ENCODE results near the gene LRRC38. TPM values are rescaled to one million over a fixed set of nuclear protein-coding genes. Genes with fewer than 3 reads are reported as not detected.
"Not testable (repeated sequence)": the region's sequence is repeated elsewhere in the genome, so short reads cannot be mapped to it uniquely, and the experiment has no call there.

Gene LRRC38
- total RNA-seq, 1 donor from 2014 or later, result 0.33 TPM

DNA sequence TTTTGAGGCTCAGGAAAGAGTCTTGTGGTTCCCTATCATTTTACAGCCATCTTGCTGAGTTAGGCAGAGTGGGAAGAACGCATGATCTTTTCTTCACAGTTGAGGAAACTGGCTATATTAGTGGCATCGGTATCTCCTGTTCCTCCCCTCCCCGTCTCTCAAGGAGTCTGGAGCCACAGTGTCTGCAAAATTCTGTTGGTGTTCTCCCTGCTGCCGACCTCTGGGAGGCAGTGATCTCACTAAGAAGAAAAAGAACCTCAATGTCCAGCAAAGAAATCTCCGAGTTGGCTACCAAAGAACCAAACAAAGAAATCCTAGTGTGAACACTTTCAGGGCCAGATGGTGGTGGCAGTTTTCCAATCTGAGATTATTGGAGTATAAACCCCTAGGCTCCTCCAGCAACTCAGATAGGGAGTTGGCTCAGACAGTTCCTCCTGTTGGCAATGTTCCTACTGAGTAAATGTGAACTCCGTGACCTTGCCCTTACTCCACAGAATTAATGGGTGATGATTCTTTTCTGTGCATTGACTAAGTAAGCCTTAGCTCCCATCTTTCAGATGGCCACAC, 62.3 kb downstream of the LRRC38 start:
- H3K4me3 ChIP-seq (ENCODE audit: low read depth, low read length), result no peak overlapping the region
- no peaks in the 10 kb centered on the region for H3K27me3 ChIP-seq (ENCODE audit: control insufficient read depth, insufficient read depth, low read length)
- TF ChIP-seq, protein P1, sequence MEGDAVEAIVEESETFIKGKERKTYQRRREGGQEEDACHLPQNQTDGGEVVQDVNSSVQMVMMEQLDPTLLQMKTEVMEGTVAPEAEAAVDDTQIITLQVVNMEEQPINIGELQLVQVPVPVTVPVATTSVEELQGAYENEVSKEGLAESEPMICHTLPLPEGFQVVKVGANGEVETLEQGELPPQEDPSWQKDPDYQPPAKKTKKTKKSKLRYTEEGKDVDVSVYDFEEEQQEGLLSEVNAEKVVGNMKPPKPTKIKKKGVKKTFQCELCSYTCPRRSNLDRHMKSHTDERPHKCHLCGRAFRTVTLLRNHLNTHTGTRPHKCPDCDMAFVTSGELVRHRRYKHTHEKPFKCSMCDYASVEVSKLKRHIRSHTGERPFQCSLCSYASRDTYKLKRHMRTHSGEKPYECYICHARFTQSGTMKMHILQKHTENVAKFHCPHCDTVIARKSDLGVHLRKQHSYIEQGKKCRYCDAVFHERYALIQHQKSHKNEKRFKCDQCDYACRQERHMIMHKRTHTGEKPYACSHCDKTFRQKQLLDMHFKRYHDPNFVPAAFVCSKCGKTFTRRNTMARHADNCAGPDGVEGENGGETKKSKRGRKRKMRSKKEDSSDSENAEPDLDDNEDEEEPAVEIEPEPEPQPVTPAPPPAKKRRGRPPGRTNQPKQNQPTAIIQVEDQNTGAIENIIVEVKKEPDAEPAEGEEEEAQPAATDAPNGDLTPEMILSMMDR (IDR thresholded peaks at IDR 0.05; ENCODE audit: insufficient read depth, low read length, poor library complexity, severe bottlenecking), result no peak
- no peaks in the 10 kb centered on the region for H3K36me3 ChIP-seq (ENCODE audit: control insufficient read depth, insufficient read depth, low read length)
- no peak for DNase-seq (ENCODE audit: low read depth)

DNA sequence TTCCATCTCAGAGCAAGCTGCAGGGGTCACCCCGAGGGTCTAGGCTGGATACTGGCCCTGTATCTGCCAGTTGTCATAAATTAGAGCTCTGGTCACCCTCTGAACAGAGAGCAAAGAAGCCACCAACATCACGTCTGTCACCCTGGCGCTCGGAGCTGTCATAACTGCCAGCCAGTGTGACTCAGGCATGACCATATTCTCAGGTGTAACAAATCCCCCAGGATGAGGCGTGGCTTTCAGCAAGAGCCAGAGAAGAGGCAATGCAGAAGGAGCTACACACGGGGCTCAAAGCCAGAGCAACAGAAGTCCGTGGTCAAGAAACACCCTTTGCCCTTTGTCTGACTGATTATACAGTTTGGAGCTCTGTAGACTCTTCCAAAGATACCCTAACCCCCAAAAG, 63.6 kb downstream of the LRRC38 start:
- DNase-seq (ENCODE audit: low read depth), result no peak
- H3K27me3 ChIP-seq (ENCODE audit: control insufficient read depth, insufficient read depth, low read length), result no peaks in the 10 kb centered on the region
- TF ChIP-seq, protein P1 (IDR thresholded peaks at IDR 0.05; ENCODE audit: insufficient read depth, low read length, poor library complexity, severe bottlenecking), result no peak
- no peak overlapping the region for H3K4me3 ChIP-seq (ENCODE audit: low read depth, low read length)
- H3K36me3 ChIP-seq (ENCODE audit: control insufficient read depth, insufficient read depth, low read length), result no peaks in the 10 kb centered on the region

DNA sequence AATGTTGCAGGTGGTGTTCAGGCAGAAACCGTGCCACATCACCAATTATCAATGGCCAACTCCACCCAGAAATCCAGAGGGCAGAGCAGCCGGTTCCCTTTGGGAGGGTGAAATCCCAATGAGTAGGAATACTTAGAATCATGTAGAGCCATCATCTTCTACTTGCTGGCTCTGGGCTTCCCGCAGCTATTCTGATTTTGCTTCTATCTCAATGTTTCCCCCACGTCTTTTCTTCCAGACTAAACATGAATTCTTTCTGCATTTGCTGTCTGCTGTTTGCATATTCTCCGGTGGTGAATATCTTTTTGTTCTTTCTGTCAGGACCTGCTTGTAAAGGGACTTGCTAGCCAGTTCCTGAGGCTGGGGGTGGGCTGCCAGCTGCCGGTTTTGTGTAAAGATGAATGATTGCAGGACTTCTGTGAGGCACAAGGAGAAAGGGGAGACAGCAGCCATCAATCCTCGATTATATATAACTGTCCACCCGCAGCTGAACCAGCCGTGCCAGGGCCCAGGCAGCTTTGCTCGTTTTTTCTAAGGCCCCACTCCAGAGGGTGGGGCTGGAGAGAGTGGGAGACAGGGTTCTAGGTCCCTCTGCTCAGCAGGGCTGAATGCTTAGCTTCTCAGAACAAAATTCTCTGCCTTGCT, 70.3 kb downstream of the LRRC38 start:
- DNase-seq (ENCODE audit: low read depth), result no peak
- TF ChIP-seq, protein P1 (IDR thresholded peaks at IDR 0.05; ENCODE audit: insufficient read depth, low read length, poor library complexity, severe bottlenecking), result no peak

DNA sequence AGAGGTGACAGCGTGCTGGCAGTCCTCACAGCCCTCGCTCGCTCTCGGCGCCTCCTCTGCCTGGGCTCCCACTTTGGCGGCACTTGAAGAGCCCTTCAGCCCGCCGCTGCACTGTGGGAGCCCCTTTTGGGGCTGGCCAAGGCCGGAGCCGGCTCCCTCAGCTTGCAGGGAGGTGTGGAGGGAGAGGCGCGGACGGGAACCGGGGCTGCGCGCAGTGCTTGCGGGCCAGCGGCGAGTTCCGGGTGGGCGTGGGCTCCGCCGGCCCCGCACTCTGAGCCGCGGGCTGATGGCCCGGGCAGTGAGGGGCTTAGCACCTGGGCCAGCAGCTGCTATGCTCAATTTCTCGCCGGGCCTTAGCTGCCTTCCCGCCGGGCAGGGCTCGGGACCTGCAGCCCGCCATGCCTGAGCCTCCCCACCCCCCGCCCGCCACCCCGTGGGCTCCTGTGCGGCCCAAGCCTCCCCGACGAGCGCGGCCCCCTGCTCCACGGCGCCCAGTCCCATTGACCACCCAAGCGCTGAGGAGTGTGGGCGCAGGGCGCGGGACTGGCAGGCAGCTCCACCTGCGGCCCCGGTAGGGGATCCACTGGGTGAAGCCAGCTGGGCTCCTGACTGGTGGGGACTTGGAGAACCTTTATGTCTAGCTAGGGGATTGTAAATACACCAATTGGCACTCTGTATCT, 74.6 kb downstream of the LRRC38 start:
- not testable (repeated sequence) for DNase-seq (ENCODE audit: low read depth); H3K27me3 ChIP-seq (ENCODE audit: control insufficient read depth, insufficient read depth, low read length); H3K36me3 ChIP-seq (ENCODE audit: control insufficient read depth, insufficient read depth, low read length); H3K4me3 ChIP-seq (ENCODE audit: low read depth, low read length)

More for the DNA sequence above, 70.3 kb downstream of the LRRC38 start:
- no peak overlapping the region for H3K4me3 ChIP-seq (ENCODE audit: low read depth, low read length)
- no peaks in the 10 kb centered on the region for H3K27me3 ChIP-seq (ENCODE audit: control insufficient read depth, insufficient read depth, low read length)
- H3K36me3 ChIP-seq (ENCODE audit: control insufficient read depth, insufficient read depth, low read length), result no peaks in the 10 kb centered on the region

DNA sequence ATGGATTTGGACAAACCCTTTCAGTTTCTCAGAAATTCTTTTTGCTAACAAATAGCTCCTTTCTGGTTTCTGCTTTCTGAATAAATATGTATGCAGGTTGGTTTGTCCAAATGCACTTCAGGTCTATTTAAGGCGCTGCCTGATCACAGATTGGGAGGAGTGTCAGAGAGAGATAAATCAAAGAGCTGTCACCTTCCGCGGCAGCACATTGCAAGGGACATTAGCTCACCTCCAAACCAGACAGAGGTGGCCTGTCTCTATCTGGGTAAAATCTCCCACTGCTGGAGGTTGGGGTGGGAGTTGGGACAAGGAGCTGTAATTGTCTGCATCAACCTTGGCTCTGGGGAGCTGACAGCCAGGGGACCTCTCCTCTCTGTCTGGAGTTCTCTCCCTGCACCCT, 78.3 kb downstream of the LRRC38 start:
- DNase-seq (ENCODE audit: low read depth), result no peak
- TF ChIP-seq, protein P1 (IDR thresholded peaks at IDR 0.05; ENCODE audit: insufficient read depth, low read length, poor library complexity, severe bottlenecking), result no peak
- Histone ChIP-seq H3K36me3 (ENCODE audit: control insufficient read depth, insufficient read depth, low read length) (no peaks in the 10 kb centered on the region), H3K4me3 (ENCODE audit: low read depth, low read length) (no peak overlapping the region), H3K27me3 (ENCODE audit: control insufficient read depth, insufficient read depth, low read length) (no peaks in the 10 kb centered on the region)

DNA sequence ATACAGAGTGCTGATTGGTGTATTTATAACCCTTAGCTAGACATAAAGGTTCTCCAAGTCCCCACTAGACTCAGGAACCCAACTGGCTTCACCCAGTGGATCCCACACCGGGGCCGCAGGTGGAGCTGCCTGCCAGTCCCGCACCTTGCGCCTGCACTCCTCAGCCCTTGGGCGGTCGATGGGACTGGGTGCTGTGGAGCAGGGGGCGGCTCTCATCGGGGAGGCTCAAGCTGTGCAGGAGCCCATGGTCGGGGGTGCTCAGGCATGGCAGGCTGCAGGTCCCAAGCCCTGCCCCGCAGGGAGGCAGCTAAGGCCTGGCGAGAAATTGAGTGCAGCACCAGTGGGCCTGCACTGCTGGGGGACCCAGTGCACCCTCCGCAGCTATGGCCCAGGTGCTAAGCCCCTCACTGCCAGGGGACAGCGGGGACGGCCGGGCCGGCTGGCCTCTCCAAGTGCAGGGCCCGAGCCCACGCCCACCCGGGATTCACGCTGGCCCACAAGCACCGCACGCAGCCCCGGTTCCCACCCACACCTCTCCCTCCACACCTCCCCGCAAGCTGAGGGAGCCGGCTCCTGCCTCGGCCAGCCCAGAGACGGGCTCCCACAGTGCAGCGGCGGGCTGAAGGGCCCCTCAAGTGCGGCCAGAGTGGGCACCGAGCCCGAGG, 80.0 kb downstream of the LRRC38 start:
- not testable (repeated sequence) for H3K4me3 ChIP-seq (ENCODE audit: low read depth, low read length); H3K36me3 ChIP-seq (ENCODE audit: control insufficient read depth, insufficient read depth, low read length); DNase-seq (ENCODE audit: low read depth); H3K27me3 ChIP-seq (ENCODE audit: control insufficient read depth, insufficient read depth, low read length)

Data from kidney epithelial cell (primary cell).